ENCODE data around the gene DOK3. TPM values are rescaled to one million over a fixed set of nuclear protein-coding genes. Genes with fewer than 3 reads are reported as not detected.

Gene DOK3
- polyA plus RNA-seq, 1 donor (not counting 4 experiments of a cell fraction or from before 2014, with no cell fraction given) = 1.7 TPM

GRCh38 chr5:177504086-177505056, 5.3 kb downstream of the DOK3 start:
- no peak overlapping the region for H2AFZ ChIP-seq (ENCODE audit: control insufficient read depth, low read length)
- peaks cover 3% of the 10 kb centered on the region for H3K4me1 ChIP-seq (ENCODE audit: control insufficient read depth, extremely low read depth, insufficient read depth, low read length)
- TF ChIP-seq CTCF (optimal IDR thresholded peaks at IDR 0.05 in 1 of 3, IDR thresholded peaks at IDR 0.05 in 1 of 3, conservative IDR thresholded peaks at IDR 0.05 in 1 of 3; ENCODE audit: extremely low read depth in 1 of 3, insufficient read depth in 2 of 3, low read length in 3 of 3) = no peak
- TF ChIP-seq EZH2 (IDR thresholded peaks at IDR 0.05; ENCODE audit: low read length) = no peak
- DNase-seq (ENCODE audit: low read depth, low spot score) (no peak), FAIRE-seq (no peak)
- no peak overlapping the region for H3K9ac ChIP-seq (ENCODE audit: control insufficient read depth, extremely low read depth, insufficient read depth, low read length)
- H3K9me1 ChIP-seq (ENCODE audit: control insufficient read depth, extremely low read depth, insufficient read depth, low read length) = no peaks in the 10 kb centered on the region
- H3K4me2 ChIP-seq (ENCODE audit: control insufficient read depth, extremely low read depth, insufficient read depth, low read depth, low read length) = no peak overlapping the region
- no peaks in the 10 kb centered on the region for H3K79me2 ChIP-seq (ENCODE audit: control insufficient read depth, insufficient read depth, low read length)
- no peaks in the 10 kb centered on the region for H3K9me3 ChIP-seq (ENCODE audit: control insufficient read depth, low read depth, low read length)
- dilution Hi-C loops (cut with MboI; ENCODE audit: extremely low pct_ligation_motif_present, low sequenced_read_pairs) = no loop called here
- H3K27ac ChIP-seq (ENCODE audit: control insufficient read depth, insufficient read depth, low read length) = no peak overlapping the region
- H3K36me3 ChIP-seq (ENCODE audit: control insufficient read depth in 2 of 2, extremely low read depth in 1 of 2, insufficient read depth in 2 of 2, low read length in 2 of 2) = peaks cover 0 to 3% of the 10 kb centered on the region in 2 experiments
- no peaks in the 10 kb centered on the region for H3K27me3 ChIP-seq (ENCODE audit: control insufficient read depth, extremely low read depth, insufficient read depth, low read length)
- H4K20me1 ChIP-seq (ENCODE audit: control insufficient read depth, extremely low read depth, insufficient read depth, low read length) = no peaks in the 10 kb centered on the region
- H3K4me3 ChIP-seq (ENCODE audit: control insufficient read depth in 2 of 3, extremely low read depth in 1 of 3, insufficient read depth in 2 of 3, low read depth in 1 of 3, low read length in 3 of 3) = no peak overlapping the region

- dilution Hi-C loops (cut with MboI; ENCODE audit: extremely low pct_ligation_motif_present, low sequenced_read_pairs) = no loop called here
These were observed 6.1 kb downstream of the DOK3 start for GRCh38 chr5:177503351-177504085.

More at GRCh38 chr5:177503351-177504085, 6.1 kb downstream of the DOK3 start:
- Histone ChIP-seq H3K9me3 (ENCODE audit: control insufficient read depth, low read depth, low read length) (no peaks in the 10 kb centered on the region), H3K27ac (ENCODE audit: control insufficient read depth, insufficient read depth, low read length) (no peak overlapping the region), H3K79me2 (ENCODE audit: control insufficient read depth, insufficient read depth, low read length) (no peaks in the 10 kb centered on the region), H2AFZ (ENCODE audit: control insufficient read depth, low read length) (no peak overlapping the region), H3K4me1 (ENCODE audit: control insufficient read depth, extremely low read depth, insufficient read depth, low read length) (peaks cover 4% of the 10 kb centered on the region), H3K9me1 (ENCODE audit: control insufficient read depth, extremely low read depth, insufficient read depth, low read length) (no peaks in the 10 kb centered on the region), H3K4me2 (ENCODE audit: control insufficient read depth, extremely low read depth, insufficient read depth, low read depth, low read length) (no peak overlapping the region), H3K4me3 (ENCODE audit: control insufficient read depth in 2 of 3, extremely low read depth in 1 of 3, insufficient read depth in 2 of 3, low read depth in 1 of 3, low read length in 3 of 3) (no peak overlapping the region), H3K9ac (ENCODE audit: control insufficient read depth, extremely low read depth, insufficient read depth, low read length) (no peak overlapping the region), H3K36me3 (ENCODE audit: control insufficient read depth in 2 of 2, extremely low read depth in 1 of 2, insufficient read depth in 2 of 2, low read length in 2 of 2) (peaks cover 0 to 3% of the 10 kb centered on the region in 2 experiments), H4K20me1 (ENCODE audit: control insufficient read depth, extremely low read depth, insufficient read depth, low read length) (no peaks in the 10 kb centered on the region), H3K27me3 (ENCODE audit: control insufficient read depth, extremely low read depth, insufficient read depth, low read length) (no peaks in the 10 kb centered on the region)
- no peak for DNase-seq (ENCODE audit: low read depth, low spot score)
- TF ChIP-seq EZH2 (IDR thresholded peaks at IDR 0.05; ENCODE audit: low read length) (no peak), CTCF (optimal IDR thresholded peaks at IDR 0.05 in 1 of 3, IDR thresholded peaks at IDR 0.05 in 1 of 3, conservative IDR thresholded peaks at IDR 0.05 in 1 of 3; ENCODE audit: extremely low read depth in 1 of 3, insufficient read depth in 2 of 3, low read length in 3 of 3) (no peak)
- FAIRE-seq = no peak
